CD4-positive, alpha-beta T cell treated with Interleukin-6 for 4 hours (primary cell): ENCODE data around the gene MIF.
"Not testable (repeated sequence)": the region's sequence is repeated elsewhere in the genome, so short reads cannot be mapped to it uniquely, and the experiment has no call there.

ENCODE experiments used
- DNase-seq: peaks from one replicate; pipeline ENCODE4 v3.0.0-alpha.2; 2020; ENCODE audit warnings: mixed read lengths

The MIF gene

DNA sequence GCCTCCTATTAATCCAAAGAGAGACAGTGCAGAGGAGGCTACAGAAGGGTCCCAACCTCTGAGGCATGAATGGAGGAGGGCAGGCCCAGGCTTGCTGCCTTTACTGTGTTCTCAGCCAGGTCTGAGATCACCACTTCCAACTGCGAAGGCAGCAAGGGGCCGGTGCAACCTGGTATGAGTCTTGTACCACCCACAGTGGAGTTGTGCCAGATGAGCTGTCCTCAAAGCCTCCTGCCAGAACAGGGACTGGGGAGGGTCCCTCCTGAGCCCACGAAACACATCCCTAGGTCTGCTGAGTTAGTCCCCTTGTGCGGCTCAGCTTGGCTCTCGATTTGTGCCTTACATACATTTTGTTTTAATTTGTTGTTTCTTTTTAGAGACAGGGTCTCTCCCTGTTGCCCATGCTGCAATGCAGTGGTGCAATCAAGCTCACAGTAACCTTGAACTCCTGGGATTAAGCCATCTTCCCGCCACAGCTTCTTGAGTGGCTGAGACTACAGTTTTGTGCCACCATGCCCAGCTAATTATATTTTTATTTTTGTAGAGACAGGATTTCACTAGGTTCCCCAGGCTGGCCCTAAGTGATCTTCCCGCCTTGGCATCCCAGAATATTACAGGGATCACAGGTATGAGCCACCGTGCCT, 9.3 kb downstream of the MIF start:
- no peak for DNase-seq

DNA sequence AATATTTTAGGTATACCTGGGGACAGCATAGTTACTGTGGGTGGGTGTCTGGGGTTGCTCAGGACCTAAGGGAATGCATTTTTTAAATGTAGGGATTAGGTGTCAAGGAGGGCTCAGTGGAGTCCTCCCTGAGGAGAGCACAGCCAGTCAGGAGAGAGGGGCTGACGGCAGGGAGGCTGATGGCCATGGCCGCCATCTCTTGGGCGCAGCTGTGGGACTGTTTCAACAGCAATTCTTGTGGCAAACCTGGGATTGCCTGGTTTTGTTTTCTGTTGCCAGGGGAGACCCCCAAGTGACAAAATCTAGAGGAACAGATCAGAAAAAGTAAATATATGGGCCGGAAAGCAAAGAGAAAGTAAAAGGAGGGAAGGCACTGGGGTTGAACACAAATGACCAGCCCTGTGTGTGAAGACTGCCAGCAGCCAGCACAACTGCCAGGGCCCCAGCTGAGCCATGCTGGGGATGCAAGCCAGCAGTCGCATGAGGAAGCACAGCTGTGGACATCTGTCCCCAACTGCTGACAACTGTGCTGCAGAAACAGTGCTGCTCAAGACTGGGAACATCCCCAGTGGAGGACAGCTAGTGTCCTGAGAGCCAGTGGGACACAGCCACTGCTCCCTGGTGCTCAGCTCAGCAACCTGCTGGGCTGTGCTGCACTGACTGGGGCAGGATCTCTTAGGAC, 10.5 kb downstream of the MIF start:
- DNase-seq: no peak

DNA sequence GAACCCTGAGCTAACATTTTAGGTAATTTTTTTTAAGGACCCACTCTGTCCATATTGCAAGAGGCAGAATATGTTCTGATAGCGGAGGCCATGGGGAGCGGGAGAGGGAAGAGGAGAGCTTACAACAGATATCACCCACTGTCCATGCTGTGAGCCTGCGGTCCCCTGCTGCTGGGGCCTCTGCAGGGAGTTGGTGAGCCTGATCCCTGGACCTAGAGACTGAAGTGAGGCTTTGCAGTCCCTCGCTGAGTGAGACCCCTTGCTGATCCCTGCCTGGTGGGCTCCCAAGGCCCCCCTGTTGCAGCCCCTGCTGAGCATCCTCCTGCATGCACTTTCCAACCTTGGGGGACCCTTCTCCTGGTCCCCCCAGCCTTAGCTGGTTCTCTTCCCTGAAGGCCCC, 12.5 kb downstream of the MIF start:
- no peak for DNase-seq

DNA sequence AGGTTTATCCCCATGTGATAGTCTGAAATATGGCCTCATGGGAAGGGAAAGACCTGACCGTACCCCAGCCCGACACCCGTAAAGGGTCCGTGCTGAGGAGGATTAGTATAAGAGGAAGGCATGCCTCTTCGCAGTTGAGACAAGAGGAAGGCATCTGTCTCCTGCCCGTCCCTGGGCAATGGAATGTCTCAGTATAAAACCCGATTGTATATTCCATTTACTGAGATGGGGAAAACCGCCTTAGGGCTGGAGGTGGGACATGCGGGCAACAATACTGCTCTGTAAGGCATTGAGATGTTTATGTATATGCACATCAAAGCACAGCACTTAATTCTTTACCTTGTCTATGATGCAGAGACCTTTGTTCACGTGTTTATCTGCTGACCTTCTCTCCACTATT, 13.2 kb downstream of the MIF start:
- DNase-seq: not testable (repeated sequence)

DNA sequence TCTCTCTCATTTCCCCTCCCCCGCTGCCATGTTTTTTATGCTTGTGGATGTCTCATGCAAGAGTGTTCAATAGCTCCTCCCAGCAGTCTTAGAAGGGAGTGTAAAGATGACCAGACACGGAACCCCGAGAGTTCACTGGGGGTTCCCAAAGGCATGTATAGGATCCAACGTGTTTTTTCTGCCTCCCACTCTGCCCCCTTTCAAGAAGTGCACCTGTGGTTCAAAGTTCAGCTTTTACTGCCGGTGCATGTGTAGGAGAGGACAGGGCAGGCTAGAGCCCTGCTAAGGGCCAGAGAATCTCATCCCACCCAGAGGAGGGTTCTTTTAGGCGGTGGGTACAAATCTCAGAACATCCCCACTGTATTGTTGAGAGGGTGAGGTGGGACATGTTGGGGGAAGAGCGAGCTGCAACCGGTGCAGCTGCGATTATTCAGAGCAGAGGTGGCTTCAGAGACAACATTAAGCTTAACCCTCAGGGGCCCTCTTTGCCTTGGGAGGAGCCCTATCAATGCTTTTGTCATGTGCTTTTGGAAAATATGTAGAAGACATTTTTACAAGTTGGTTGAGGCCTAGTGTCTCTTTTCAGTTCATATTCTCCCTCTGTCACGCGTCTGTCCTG, 14.5 kb downstream of the MIF start:
- DNase-seq: no peak

DNA sequence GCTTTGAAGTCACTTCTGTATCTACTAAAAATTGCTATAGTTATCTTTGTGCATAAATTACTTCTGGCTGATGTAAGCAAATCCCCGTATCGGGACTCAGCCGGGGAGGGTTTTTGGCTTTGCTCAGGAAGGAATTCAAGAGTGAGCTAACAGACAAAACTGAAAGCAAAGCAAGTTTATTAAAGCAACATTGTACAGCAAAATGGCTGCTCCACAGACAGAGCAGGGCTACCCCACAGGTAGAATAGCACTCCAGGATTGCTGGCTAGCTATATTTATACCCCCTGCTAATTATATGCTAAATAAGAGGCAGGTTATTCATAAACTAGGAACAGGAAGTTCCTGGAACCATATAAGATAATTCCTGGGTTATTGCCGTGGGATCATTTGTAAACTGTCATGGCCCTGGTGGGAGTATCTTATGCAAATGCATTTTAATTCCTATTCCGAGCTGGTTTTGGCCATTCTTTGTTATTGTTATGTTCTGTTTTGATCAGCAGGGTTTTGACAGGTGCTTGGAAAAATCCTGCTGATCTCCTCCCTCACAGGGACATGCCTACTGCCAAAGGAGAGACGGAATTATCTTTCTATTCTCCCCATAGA, 15.2 kb downstream of the MIF start:
- no peak for DNase-seq

DNA sequence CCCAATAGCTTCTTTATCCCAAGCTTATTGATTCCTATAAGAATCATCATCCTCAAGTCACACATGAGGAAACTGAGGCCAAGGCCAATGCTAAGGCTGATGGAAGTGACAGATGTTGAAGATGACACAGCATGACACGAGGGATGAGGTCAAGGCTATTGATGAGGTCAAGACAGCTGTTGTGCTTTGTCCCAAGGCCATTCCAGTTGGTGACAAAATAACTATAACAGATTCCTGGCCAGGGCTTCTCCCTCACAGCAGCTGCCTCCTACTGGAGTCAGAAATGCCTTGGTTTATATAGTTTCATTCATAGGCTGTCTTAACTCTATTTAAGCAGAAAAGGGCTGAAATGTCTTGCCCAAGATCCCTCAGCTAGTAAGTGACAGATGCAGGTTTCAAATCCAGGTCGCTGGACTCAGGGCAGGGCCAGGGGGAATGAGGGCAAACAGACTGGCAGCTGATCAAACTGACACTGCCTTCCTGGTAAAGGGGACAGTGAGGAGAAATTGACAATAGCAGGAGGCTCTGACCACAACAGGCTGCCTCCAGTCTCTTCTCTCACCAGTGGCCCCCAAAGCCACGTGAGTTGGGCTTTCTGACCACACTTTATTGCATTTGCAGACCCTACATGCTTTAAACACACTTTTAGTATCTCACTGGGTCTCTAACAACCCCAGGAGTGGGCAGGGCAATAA, 16.5 kb downstream of the MIF start:
- no peak for DNase-seq

DNA sequence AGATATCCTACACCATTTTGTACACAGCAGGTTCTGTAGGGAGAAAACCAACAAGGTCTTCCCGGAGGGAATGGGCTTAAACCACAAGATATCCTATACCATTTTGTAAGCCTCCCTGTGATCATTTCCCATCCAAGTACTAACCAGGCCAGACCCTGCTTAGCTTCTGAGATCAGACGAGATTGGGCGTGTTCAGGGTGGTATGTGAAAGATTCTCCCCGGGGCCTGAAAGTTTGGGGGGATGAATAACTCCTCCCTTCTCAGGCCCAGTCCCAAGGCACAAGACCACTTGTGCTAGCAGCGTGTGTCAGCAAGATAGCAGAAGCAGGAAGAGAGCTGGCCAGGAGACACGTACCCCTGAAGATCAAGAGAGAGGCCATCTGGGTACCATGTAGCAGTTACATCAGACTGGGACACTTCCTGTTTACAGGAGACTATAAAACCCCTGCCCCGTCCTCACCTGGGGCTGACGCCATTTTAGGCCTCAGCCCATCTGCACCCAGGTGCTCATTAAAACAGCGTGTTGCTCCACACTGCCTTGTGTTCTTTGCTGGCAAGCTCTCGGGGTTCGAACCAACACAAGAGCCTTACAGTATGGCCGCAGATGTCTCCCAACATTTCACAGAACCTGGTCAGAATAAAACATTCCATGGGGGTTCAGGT, 17.3 kb downstream of the MIF start:
- no peak for DNase-seq

DNA sequence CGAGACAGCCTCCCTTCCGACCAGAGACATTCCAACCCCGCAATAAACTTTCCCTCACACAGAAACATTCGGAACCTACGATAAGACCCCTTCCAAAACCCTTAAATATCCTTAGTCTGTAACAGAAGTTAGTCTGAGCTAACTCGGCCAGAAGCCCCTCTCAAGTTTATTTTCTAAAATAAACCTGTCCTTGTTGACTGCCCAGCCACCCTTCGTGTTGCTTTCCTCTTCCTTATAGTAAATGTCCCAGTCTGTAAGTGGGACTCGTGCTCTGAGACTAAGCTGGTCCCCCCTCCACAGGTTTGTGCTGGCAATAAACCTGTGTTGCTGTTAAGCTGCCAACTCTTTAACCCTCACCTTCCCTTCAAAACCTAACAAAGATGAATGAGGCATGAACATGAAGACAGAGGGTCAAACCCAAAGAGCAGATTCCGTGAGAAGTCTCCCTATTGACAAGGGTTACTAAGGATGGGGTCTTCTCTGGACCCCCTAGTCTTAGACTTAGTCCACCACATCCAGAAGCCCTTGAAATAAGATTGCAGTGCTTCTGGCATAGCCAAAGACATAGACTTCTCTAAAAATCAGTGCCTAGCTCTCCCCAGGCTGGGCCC, 18.2 kb downstream of the MIF start:
- DNase-seq: no peak

DNA sequence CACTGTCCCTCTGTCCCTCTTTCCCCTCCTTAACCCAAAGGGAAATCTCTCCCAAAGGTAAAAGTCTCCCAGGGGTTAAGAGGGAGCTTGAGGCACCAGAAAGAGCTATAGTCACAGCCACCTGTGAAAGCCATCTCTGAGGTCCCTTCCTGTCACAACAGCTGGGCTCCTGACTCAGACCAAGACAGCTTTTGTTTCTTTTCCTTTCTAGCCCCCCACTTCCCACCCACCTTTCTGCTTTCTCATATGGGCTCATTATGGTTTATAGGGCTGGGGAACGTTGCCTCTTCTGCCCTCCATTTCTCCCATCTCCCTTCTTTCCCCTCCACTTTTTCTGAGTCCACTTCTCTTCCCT, 19.1 kb downstream of the MIF start:
- DNase-seq: peak; percentile 7

DNA sequence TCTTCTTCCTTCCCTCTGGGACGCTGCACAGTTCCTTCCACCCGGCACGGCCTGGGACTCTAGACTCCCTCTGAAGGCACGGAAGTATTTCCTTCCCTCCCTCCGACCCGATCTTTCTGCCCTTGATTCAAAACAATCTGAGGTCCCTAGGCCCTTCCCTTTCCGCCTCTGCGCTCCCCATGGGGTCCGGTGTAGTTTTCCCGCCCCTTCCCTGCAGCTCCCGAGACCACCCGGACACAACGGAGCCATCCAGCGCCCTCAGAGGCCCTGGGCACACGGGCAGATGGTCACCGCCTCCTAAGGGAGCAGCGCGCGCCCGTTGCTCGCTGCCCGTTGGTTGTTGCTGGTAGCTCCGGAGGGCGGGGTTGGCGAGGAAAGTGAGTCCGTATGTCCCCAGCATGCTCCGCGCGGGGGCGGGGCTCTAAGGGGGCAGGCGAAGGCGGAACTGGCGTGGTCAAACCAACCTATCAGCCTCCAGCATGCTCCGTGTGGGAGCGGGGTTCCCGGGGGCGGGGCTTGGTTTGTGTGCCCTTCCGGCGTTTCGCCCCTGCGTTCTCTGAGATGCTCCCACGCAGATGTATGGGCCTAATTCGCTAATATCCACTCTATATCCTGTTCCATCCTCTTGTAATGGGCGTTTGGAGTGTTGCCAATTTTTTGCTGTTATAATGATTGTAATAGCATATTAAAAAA, 19.6 kb downstream of the MIF start:
- peak; percentile 100 for DNase-seq

DNA sequence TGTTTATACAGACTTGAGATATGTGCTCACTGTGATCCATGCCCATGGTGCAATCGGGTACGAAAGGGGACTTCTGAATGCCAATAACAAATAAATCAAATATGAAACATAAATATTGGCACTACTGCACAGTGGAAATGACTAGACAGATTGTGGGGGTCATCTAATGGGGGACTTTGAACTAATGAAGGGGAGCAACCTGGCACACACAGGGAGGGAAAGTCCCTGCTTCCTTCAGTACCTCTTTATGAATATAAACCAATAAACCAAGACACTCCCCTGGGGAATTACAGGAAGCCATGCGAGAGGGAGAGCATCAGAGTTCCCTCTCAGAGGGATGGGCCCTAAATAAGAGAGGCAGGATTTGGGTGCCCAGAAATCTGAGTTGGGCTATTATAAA, 21.1 kb downstream of the MIF start:
- DNase-seq: no peak

DNA sequence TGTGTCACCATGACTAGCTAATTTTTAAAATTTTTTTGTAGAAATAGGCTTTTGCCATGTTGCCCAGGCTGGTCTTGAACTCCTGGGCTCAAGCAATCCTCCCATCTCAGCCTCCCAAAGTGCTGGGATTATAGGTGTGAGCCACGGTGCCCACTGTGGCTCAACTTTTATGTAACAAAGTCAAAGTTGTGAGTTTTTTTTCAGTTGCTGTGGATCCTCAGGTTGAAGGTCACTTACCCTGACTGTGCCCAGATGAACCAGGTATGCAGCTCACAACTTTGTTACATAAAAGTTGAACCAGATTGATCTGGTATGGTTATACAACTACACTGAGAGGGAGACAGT, 26.1 kb downstream of the MIF start:
- not testable (repeated sequence) for DNase-seq

DNA sequence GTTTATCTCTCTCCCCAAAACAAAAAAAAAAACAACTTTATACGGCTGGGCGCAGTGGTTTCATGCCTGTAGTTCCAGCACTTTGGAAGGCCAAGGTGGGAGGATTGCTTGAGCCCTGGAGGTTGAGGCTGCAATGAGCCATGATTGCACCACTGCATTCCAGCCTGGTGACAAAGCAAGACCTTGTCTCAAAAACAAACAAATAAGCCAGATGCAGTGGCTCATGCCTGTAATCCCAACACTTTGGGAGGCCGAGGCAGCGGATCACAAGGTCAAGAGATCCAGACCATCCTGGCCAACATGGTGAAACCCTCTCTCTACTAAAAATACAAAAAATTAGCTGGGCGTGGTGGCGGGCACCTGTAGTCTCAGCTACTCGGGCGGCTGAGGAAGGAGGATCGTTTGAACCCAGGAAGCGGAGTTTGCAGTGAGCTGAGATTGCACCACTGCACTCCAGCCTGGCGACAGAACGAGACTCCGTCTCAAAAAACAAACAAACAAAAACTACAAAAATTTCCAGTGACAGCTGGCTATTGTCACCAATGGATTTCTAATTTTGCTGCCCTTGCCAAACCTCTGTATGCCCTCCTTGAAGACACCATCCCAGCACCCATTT, 27.5 kb downstream of the MIF start:
- DNase-seq: not testable (repeated sequence)

DNA sequence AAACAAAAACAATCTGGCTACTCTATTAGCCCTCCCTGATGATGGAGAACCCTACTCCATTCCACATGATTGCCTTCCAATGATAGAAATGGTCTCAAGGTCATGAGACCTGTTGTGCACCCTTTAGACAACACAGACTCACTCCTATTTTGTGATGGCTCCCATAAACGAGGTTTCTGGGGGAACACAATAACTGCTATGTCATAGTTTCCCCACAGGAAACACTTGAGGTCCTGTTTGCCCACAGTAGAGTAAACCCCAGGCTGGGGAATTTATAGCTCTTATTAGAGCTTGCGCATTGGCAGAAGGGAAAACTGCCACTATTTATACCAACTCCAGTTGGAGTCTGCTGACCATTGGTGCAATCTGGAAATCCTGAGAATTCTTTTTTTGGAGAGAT, 28.7 kb downstream of the MIF start:
- no peak for DNase-seq

DNA sequence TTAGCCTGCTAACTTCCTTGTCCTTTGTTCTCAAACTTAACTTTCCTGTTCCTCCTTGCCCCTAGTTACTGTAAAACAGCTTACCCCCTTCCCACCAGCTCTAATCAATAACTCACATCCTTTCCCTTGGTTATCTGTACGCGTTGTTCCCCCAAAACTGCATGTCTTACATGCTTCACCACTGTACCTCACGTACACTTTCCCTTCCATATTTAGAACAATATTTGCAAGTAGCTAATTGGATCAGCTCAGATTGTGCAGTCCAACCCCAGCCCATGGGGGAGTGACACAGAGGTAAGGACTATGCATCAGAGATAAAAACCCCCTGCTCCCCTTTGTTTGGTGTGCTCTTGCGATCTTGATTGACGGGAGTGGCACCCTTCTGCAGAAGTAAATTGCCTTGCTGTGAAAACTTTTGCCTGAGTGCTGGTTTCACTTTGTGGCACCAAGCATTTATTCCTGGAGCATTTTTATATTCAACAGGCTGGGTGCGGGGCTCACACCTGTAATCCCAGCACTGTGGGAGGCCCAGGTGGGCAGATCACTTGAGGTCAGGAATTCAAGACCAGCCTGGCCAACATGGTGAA, 30.9 kb downstream of the MIF start:
- DNase-seq: no peak

DNA sequence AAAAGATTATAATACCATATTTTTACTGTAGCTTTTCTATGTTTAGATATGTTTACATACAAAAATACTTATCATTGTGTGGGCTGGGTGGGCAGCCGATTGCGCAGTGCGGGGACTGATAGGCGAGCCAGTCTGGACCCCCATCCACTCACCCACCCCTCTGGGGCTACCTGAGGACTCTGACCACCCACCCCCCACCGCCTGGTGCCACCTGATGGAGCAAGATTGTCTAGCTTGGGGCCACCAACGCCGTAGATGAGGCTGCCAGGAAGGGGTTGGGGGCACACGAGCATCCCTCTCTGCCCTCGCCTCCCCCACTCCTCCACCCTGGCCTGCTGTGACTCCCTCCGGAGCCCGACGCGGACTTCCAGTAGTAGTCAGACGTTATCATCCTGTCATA, 32.4 kb downstream of the MIF start:
- DNase-seq: no peak

DNA sequence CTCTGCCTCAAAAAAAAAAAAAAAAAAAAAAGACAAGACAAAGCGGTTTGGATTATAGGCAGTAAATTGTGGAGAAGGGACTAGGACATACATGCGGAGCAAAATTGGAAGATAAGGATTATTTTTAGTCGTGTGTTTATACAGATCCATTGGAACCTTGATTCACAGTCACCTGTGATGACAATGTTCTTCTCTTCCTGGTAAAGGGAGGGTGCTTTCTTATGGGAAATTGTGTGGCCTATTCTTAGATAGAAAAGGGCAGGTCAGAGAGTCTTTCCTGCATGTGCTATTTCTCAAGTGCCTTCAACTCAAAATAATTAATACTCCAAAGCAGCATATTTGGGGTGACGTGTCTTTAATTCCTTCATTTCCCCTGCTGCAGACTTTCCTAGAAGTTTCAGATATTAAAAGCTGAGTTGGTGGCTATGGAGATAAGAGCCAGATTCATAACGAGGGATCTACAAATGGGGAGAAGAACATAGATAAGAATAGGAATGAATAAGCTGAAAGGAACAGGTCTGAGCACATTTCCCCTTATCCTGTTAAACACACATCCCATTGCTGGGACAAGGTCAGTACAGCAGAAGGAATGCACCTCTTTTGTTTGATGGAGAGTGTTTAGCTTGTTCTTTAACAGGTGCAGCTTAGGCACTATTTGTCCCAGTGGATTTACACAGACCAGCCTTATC, 44.3 kb downstream of the MIF start:
- no peak for DNase-seq

DNA sequence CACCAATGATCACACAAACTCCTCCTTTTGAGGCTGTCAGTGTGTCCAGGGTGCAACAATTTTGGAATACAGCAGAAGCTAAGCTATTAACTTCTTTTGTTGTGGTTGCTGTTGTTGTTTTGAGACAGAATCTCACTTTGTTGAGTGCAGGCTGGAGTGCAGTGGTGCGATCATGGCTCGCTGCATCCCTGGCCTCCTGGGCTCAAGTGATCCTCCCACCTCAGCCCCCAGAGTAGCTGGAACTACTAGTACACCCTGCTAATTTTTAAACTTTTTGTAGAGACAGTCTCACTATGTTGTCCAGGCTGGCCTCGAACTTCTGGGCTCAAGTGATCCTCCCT, 44.8 kb downstream of the MIF start:
- DNase-seq: no peak

DNA sequence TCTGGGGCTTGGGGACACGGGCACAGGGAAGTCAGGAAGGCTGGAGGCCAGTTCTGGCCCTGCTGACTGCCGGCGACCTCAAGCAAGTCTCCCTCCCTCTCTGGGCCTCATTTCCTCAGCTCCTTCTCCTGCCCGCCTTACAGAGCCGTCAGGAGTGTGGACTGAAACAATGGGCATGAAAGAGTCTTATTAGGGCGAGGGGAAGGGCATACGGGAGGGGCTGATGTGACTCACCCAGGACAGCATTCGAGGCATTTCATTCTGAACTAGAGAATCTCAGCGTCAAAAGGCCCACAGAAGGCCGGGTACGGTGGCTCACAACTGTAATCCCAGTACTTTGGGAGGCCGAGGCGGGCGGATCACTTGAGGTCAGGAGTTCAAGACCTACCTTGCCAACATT, 46.0 kb downstream of the MIF start:
- not testable (repeated sequence) for DNase-seq
